ENCODE results near the gene DALRD3.

DNA sequence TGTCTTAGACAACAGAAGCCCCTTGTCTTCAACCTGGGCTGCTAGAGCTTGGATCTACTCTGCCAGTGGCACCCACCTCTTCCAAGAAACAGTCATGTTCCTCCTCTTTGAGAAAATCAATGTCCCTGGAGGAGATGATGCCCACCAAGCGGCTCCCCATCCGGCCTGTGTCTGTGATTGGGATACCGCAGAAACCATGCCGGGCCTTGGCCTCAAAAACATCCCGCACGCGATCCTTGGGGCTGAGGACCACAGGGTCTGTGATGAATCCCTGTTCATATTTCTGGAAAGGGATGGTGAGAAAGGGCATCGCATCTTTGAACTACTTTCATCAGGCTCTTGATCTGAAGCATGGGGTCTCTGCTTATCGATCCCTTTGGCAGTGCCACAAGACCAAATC is 9.3 kb upstream of the DALRD3 start:
- TF ChIP-seq EP300 (IDR thresholded peaks at IDR 0.05) = no peak
- TF ChIP-seq, protein P1, sequence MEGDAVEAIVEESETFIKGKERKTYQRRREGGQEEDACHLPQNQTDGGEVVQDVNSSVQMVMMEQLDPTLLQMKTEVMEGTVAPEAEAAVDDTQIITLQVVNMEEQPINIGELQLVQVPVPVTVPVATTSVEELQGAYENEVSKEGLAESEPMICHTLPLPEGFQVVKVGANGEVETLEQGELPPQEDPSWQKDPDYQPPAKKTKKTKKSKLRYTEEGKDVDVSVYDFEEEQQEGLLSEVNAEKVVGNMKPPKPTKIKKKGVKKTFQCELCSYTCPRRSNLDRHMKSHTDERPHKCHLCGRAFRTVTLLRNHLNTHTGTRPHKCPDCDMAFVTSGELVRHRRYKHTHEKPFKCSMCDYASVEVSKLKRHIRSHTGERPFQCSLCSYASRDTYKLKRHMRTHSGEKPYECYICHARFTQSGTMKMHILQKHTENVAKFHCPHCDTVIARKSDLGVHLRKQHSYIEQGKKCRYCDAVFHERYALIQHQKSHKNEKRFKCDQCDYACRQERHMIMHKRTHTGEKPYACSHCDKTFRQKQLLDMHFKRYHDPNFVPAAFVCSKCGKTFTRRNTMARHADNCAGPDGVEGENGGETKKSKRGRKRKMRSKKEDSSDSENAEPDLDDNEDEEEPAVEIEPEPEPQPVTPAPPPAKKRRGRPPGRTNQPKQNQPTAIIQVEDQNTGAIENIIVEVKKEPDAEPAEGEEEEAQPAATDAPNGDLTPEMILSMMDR (IDR thresholded peaks at IDR 0.05) = no peak
- no peak for TF ChIP-seq POLR2A (IDR thresholded peaks at IDR 0.05; ENCODE audit: low read depth)
- TF ChIP-seq POLR2AphosphoS5 (IDR thresholded peaks at IDR 0.05) = no peak

All from esophagus muscularis mucosa (tissue), 4 donors.